GM06990 (cell line): Measurements from ENCODE around the gene ADAM15.

Experiments used
- DNase-seq: peaks from one replicate; pipeline ENCODE4 v3.0.0-alpha.2; 2011; ENCODE audit not compliant: insufficient read length; ENCODE audit errors: extremely low read depth
- H3K27me3 ChIP-seq: replicated peaks from 2 replicates; pipeline ENCODE4 v1.6.0; 2011; ENCODE audit warnings: low read length; ENCODE audit not compliant: control insufficient read depth, insufficient read depth
- H3K36me3 ChIP-seq: 2 replicates; pipeline ENCODE4 v1.5.1; 2011; ENCODE audit warnings: low read length; ENCODE audit not compliant: control insufficient read depth, insufficient read depth
- H3K4me3 ChIP-seq: replicated peaks from 2 replicates; pipeline ENCODE4 v1.5.1; 2011; ENCODE audit warnings: low read depth, mild to moderate bottlenecking, control low read depth, low read length
- TF ChIP-seq, protein P1 (sequence below): IDR thresholded peaks from 2 replicates; pipeline ENCODE4 v1.5.1; 2011; ENCODE audit warnings: low read length, control low read depth, mild to moderate bottlenecking, inconsistent platforms; ENCODE audit not compliant: insufficient read depth, poor library complexity, severe bottlenecking

Gene ADAM15

DNA sequence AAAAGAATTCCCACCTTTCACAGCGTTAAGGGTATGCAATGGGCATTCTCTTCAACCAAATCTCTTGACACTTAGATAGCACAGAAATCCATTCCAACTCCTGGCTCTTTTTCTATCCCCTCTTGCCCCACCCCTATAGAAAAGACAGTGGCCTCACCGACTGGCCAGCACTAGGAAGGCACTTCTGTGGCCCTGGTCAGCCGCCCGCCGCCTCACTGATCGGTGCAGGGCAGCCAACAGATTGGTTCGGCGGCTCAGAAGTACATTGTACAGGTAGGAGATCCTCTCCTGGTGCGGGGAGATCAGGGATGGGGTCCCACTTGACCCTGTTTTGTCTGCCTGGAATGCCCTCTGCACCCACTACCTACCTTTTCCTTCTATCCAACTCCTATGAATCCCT is 26.8 kb upstream of the ADAM15 start:
- Histone ChIP-seq H3K4me3 (no peak overlapping the region), H3K36me3 (no peaks in the 10 kb centered on the region), H3K27me3 (no peaks in the 10 kb centered on the region; the same call in 1 of the 2 replicates)
- TF ChIP-seq, protein P1, sequence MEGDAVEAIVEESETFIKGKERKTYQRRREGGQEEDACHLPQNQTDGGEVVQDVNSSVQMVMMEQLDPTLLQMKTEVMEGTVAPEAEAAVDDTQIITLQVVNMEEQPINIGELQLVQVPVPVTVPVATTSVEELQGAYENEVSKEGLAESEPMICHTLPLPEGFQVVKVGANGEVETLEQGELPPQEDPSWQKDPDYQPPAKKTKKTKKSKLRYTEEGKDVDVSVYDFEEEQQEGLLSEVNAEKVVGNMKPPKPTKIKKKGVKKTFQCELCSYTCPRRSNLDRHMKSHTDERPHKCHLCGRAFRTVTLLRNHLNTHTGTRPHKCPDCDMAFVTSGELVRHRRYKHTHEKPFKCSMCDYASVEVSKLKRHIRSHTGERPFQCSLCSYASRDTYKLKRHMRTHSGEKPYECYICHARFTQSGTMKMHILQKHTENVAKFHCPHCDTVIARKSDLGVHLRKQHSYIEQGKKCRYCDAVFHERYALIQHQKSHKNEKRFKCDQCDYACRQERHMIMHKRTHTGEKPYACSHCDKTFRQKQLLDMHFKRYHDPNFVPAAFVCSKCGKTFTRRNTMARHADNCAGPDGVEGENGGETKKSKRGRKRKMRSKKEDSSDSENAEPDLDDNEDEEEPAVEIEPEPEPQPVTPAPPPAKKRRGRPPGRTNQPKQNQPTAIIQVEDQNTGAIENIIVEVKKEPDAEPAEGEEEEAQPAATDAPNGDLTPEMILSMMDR: no peak
- no peak for DNase-seq

DNA sequence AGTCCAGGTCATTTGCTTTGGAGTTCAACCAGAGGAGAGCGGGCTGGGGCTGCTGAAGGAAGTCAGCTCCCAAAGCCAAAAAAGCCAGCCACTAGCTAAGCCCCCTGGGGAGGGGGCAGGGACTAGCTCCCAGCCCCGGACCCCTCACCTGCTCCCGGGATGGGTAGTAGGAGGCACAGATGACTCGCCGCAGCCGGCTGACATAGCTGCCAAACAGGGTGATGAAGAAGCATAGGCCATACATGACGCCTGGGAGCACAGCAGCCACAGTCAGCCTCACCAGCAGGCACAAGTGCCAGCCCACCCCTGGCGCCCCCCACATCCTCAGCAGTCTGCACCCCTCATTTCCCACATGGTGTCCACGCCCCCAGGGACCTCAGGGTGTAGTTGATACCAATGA is 25.0 kb upstream of the ADAM15 start:
- no peak overlapping the region for H3K4me3 ChIP-seq
- H3K36me3 ChIP-seq: no peaks in the 10 kb centered on the region
- no peaks in the 10 kb centered on the region; the same call in 1 of the 2 replicates for H3K27me3 ChIP-seq
- no peak for DNase-seq
- TF ChIP-seq, protein P1: no peak

DNA sequence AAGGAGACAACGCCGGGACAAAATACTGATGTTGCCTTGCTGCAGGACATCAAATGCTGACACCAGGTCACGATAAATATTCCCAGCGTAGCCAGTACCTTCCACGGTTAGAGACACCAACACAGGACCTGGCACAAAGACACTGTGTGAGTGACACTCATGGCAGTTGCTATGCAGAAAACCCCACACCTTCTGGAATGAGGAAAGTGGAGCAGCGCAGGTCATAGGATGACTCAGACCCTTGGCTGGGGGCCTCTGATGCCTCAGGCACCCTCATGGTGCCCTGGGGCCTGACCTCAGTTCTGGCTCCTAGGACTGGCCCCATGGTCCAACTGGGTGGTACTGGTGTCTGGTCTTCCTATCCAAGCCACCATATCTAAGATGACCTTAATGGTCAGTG is 24.5 kb upstream of the ADAM15 start:
- no peak for DNase-seq
- TF ChIP-seq, protein P1: no peak
- Histone ChIP-seq H3K36me3 (no peaks in the 10 kb centered on the region), H3K27me3 (no peaks in the 10 kb centered on the region; the same call in 1 of the 2 replicates), H3K4me3 (no peak overlapping the region)

DNA sequence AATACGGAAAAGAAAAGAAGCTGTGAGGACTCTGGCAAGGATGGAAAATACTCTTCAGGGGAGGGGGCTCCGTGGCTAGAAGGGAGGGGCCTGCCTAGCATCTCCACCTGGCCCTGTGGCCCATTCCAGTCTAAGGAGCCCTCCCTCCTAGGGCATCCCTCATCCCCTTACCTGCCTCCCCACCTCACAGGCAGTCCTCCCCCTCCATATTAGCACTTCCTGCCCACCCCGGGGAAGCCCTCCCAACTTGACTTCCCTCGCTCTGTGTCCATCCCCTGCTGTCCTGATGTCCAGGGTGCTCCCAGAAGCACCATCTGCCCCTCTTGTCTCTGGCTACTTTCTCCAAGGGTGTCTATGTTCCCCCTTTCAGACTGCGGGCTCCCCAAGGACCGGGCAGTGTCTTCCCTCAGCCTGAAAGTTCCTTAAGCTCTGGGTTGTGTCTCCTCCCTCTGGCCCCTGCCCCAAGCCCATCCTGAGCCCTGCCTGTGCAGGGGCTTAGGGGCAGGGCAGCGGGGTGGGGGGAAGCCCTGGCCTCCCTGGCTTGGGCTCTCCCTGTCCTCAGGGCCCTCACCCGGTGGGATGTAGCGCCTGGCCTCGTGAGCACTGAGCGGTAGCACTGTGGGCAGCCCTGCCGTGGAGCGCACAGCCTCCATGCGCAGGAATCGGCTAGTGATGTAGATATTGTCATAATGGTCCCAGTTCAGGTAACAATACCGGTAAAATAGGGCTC is 21.4 kb upstream of the ADAM15 start:
- Histone ChIP-seq H3K27me3 (peaks cover 3% of the 10 kb centered on the region), H3K4me3 (no peak overlapping the region), H3K36me3 (no peaks in the 10 kb centered on the region)
- TF ChIP-seq, protein P1: no peak
- no peak for DNase-seq

DNA sequence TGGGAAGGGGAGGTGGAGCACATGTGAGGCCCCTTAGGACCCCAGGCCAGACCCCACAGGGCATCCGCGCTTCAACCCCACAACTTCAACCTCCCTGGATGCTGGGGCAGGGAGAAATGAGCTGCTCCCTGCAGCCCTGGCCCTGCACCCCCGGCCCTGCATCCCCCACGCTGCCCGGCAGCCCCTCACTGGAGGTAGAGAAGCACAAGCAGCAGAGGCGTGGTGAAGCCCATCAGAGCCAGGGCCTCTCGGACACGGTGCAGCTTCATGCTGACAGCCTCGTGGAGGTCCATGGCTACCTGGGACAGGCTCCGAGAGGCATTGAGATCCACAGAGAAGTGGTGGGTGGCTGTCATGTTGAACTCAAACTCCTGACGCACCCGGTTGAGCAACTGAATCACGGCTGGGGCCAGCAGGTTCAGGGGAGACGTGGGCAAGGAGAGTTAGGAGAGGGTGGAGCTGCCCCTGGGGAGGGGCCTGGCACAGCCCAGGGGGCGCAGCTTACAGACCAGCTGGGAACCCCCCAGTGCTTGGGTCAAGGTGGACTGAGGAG is 20.8 kb upstream of the ADAM15 start:
- H3K27me3 ChIP-seq: peaks cover 3% of the 10 kb centered on the region
- no peak for DNase-seq
- no peak overlapping the region for H3K4me3 ChIP-seq
- no peaks in the 10 kb centered on the region for H3K36me3 ChIP-seq
- TF ChIP-seq, protein P1: no peak

DNA sequence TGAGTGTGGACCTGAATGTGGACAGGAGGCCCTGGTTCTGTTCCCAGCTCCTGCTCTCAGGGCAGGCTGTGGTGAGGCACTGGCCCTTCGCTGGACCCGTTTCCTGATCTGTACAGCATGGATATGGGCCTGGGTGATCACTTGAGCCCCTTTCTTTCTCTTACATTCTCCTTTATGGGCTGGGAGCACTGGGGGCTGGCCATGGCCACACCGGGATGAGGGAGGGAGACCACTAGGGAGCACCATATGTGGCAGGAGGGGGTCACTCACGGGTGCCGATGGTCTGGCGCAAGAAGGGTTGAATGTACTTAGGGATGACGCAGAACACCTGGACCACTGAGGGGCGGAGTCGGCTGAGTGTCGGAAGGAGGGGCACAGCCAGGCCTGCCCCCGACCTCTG is 20.2 kb upstream of the ADAM15 start:
- TF ChIP-seq, protein P1: no peak
- DNase-seq: no peak
- Histone ChIP-seq H3K27me3 (peaks cover 3% of the 10 kb centered on the region), H3K36me3 (no peaks in the 10 kb centered on the region), H3K4me3 (no peak overlapping the region)
